NCI-H345 treated with DMSO at 0.1 percent for 48 hours (cell line): ENCODE data around the gene CWF19L2.

Source experiments
- DNase-seq: peaks from one replicate; lab custom pipeline; 2025; ENCODE audit not compliant: unreplicated experiment; lab: John Stamatoyannopoulos, UW

Gene CWF19L2

DNA sequence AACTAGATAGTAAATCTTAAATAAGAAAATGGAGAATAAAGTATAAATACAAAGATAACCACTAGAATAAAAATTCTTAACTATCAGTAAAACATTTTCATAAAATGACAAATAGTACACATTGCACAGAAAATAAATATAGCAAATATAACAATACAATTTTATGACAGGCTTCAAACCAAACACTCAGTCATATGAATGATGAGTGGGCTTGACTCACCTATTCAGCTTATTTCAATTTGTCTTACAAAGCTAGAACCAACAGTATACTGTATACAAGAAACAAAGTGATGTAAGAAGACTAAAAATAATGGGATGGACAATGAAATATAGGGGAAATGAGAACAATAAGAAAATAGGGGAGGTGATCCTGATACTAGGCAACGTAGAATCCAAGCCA is 141.2 kb downstream of the CWF19L2 start:
- no peak for DNase-seq

GRCh38 chr11:107307991-107308390 is 149.6 kb downstream of the CWF19L2 start:
- no peak for DNase-seq

- no peak for DNase-seq
These were observed 155.7 kb downstream of the CWF19L2 start for GRCh38 chr11:107301878-107302277.

DNA sequence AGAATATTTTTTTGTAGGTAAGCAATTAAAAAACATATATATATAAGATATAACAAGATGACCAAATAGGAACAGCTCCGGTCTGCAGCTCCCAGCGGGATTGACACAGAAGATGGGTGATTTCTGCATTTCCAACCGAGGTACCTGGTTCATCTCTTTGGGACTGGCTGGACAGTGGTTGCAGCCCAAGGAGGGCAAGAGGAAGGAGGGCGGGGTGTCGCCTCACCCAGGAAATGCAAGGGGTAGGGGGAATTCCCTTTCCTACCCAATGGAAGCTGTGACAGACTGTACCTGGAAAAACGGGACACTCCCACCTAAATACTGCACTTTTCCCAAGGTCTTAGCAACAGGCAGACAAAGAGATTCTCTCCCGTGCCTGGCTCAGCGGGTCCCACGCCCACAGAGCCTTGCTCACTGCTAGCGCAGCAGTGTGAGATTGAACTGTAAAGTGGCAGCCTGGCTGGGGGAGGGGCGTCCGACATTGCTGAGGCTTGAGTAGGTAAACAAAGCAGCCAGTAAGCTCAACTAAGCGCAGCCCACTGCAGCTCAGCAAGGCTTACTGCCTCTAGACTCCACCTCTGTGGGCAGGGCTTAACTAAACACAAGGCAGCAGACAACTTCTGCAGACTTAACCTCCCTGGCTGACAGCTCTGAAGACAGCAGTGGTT is 163.8 kb downstream of the CWF19L2 start:
- no peak for DNase-seq

DNA sequence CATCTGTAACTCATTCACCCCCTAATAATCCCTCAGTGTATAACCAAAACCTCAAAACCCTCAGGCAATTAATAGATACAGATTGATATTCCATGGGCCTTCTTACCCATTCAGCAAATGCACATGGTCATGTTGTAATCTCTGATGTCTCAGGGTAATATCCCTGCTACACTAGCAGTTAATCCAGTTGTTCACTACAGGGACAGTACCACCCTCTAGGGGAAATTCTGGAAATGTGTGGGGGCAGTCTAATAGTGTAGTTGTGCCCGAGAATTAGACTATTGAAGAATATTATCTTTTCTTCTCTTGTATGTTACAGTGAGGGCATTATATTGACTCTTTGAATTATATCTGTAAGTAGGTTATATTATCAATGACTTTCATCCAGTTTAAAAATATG is 175.4 kb downstream of the CWF19L2 start:
- DNase-seq = no peak
